SK-N-SH (cell line): Measurements from ENCODE around the gene S1PR3. TPM values are rescaled to one million over a fixed set of nuclear protein-coding genes. Genes with fewer than 3 reads are reported as not detected.
A peak's percentile ranks its signal among the peaks of the same experiment; 100 is the strongest.
"Not testable (repeated sequence)": the region's sequence is repeated elsewhere in the genome, so short reads cannot be mapped to it uniquely, and the experiment has no call there.

ENCODE experiments used
- CTCF ChIA-PET: fragments of 300-600, 350-600 bp; formaldehyde crosslinking; extraction: SDS; loops from one replicate; lab custom pipeline; 2021; lab: Yijun Ruan, JAX
- POLR2A ChIA-PET: fragments of 350-600 bp; sonication (Branson Sonifier 250); formaldehyde crosslinking; extraction: SDS; loops from one replicate; lab custom pipeline; 2020; ENCODE audit warnings: antibody characterized with exemption, inconsistent platforms; lab: Yijun Ruan, JAX
- DNase-seq: peaks from one replicate; pipeline ENCODE4 v3.0.0; 2012
- H2AFZ ChIP-seq: fragments of 200-600 bp; sonication (generic); 2 replicates; pipeline ENCODE4 v1.8.1; 2016; ENCODE audit warnings: antibody characterized with exemption, mild to moderate bottlenecking, low read depth
- H3F3A ChIP-seq: fragments of 200-600 bp; sonication (generic); replicated peaks from 2 replicates; pipeline ENCODE3; 2016; ENCODE audit warnings: antibody characterized with exemption, mild to moderate bottlenecking; ENCODE audit not compliant: insufficient read depth
- H3K27ac ChIP-seq, 2 experiments: fragments of 200-500 bp in 1 of 2; fragments of 200-600 bp in 1 of 2; sonication (Bioruptor generic) in 1 of 2; sonication (generic), shearing (Covaris generic) in 1 of 2; 2 replicates each; pipeline versions ENCODE4 v1.5.1 to v1.6.1; 2014 to 2016; ENCODE audit warnings: low read depth in 2 of 2, inconsistent platforms in 1 of 2, low read length in 1 of 2, mild to moderate bottlenecking in 1 of 2, mixed read lengths in 1 of 2
- H3K27me3 ChIP-seq: fragments of 200-600 bp; sonication (generic), shearing (Covaris generic); 2 replicates; pipeline ENCODE4 v1.6.1; 2016; ENCODE audit warnings: mixed run types; ENCODE audit not compliant: insufficient read depth
- H3K36me3 ChIP-seq, 2 experiments: fragments of 200-500 bp in 1 of 2; fragments of 200-600 bp in 1 of 2; sonication (Bioruptor generic) in 1 of 2; sonication (generic) in 1 of 2; replicated peaks in 1 of 2; 2 replicates each; pipeline versions ENCODE3 to v1.5.1; 2014 to 2016; ENCODE audit warnings: low read length in 1 of 2, mild to moderate bottlenecking in 1 of 2; ENCODE audit not compliant: insufficient read depth in 2 of 2, control insufficient read depth in 1 of 2
- H3K4me1 ChIP-seq, 2 experiments: fragments of 200-500 bp in 1 of 2; fragments of 200-600 bp in 1 of 2; sonication (Bioruptor generic) in 1 of 2; sonication (generic), shearing (Covaris generic) in 1 of 2; 2 replicates each; pipeline versions ENCODE4 v1.5.1 to v1.6.1; 2014 to 2016; ENCODE audit warnings: low read depth in 1 of 2, low read length in 1 of 2, mixed run types in 1 of 2; ENCODE audit not compliant: insufficient read depth in 2 of 2, control insufficient read depth in 1 of 2
- H3K4me2 ChIP-seq: fragments of 200-600 bp; sonication (generic), shearing (Covaris generic); 2 replicates; pipeline ENCODE4 v1.6.1; 2017; ENCODE audit warnings: mixed run types
- H3K4me3 ChIP-seq, 2 experiments: fragments of 200-500 bp in 1 of 2; fragments of 200-600 bp in 1 of 2; sonication (Bioruptor generic) in 1 of 2; sonication (generic), shearing (Covaris generic) in 1 of 2; 2 replicates each; pipeline versions ENCODE4 v1.5.1 to v1.8.1; 2014 to 2016; ENCODE audit warnings: low read depth in 2 of 2, inconsistent platforms in 1 of 2, low read length in 1 of 2, mild to moderate bottlenecking in 1 of 2, mixed read lengths in 1 of 2, moderate library complexity in 1 of 2
- H3K79me2 ChIP-seq: fragments of 200-600 bp; sonication (generic); 2 replicates; pipeline ENCODE4 v1.8.1; 2017; ENCODE audit warnings: mild to moderate bottlenecking; ENCODE audit not compliant: insufficient read depth
- H3K9ac ChIP-seq: fragments of 200-600 bp; sonication (generic); 2 replicates; pipeline ENCODE4 v1.6.1; 2017; ENCODE audit warnings: mixed run types
- H3K9me2 ChIP-seq: fragments of 200-600 bp; sonication (generic); 2 replicates; pipeline ENCODE4 v1.6.1; 2017; ENCODE audit warnings: mixed run types
- H3K9me3 ChIP-seq: fragments of 200-600 bp; sonication (generic); 2 replicates; pipeline ENCODE4 v1.6.1; 2017; ENCODE audit warnings: mixed run types, mild to moderate bottlenecking, moderate library complexity
- H4K20me1 ChIP-seq: fragments of 200-600 bp; sonication (generic); 2 replicates; pipeline ENCODE4 v1.6.1; 2017; ENCODE audit warnings: mild to moderate bottlenecking, mixed run types; ENCODE audit not compliant: insufficient read depth
- CHD2 ChIP-seq: fragments of 150-350 bp; IDR thresholded peaks from 2 replicates; pipeline ENCODE4 v1.6.1; 2018; ENCODE audit warnings: low read length; ENCODE audit not compliant: partially characterized antibody
- EP300 ChIP-seq, 2 experiments: IDR thresholded peaks; 2 replicates each; pipeline versions ENCODE4 v1.4.0 to v1.6.1; 2012; ENCODE audit warnings: borderline replicate concordance in 1 of 2, low read depth in 1 of 2, low read length in 1 of 2
- FOXJ3 ChIP-seq: sonication (generic); formaldehyde crosslinking; IDR thresholded peaks from 2 replicates; pipeline ENCODE4 v1.5.1; 2020; ENCODE audit warnings: mild to moderate bottlenecking, missing genetic modification reagents
- FOXM1 ChIP-seq: IDR thresholded peaks from 2 replicates; pipeline ENCODE4 v1.4.0; 2012; ENCODE audit warnings: low read depth, mild to moderate bottlenecking
- GATA2 ChIP-seq: sonication (generic); formaldehyde crosslinking; IDR thresholded peaks from 2 replicates; pipeline ENCODE4 v1.5.0; 2020; ENCODE audit warnings: mild to moderate bottlenecking, missing genetic modification reagents
- JUND ChIP-seq: IDR thresholded peaks from 2 replicates; pipeline ENCODE4 v1.4.0; 2012
- MEF2A ChIP-seq: IDR thresholded peaks from 2 replicates; pipeline ENCODE4 v1.4.0; 2012; ENCODE audit warnings: low read depth, borderline replicate concordance
- NFIC ChIP-seq: IDR thresholded peaks from 2 replicates; pipeline ENCODE4 v1.4.0; 2012; ENCODE audit warnings: borderline replicate concordance
- POLR2AphosphoS5 ChIP-seq: IDR thresholded peaks from 2 replicates; pipeline ENCODE4 v1.6.1; 2012; ENCODE audit warnings: low read depth, low read length
- RCOR1 ChIP-seq: fragments of 150-350 bp; IDR thresholded peaks from 2 replicates; pipeline ENCODE4 v1.6.1; 2017; ENCODE audit warnings: antibody characterized with exemption, low read length
- RFX5 ChIP-seq: IDR thresholded peaks from 2 replicates; pipeline ENCODE4 v1.6.1; 2012; ENCODE audit warnings: mild to moderate bottlenecking, improper control_type of control experiment, low read length
- TAF1 ChIP-seq: IDR thresholded peaks from 2 replicates; pipeline ENCODE4 v1.6.1; 2012; ENCODE audit warnings: low read depth, mild to moderate bottlenecking, low read length, moderate library complexity, borderline replicate concordance
- TCF12 ChIP-seq: IDR thresholded peaks from 2 replicates; pipeline ENCODE4 v1.4.0; 2012
- TEAD4 ChIP-seq: IDR thresholded peaks from 2 replicates; pipeline ENCODE4 v1.4.0; 2012; ENCODE audit warnings: mild to moderate bottlenecking, borderline replicate concordance; ENCODE audit not compliant: insufficient read depth
- WGBS: methylation state at CpG from one replicate; pipeline ENCODE4 v1.1.6; 2017; ENCODE audit warnings: low lambda C conversion rate; 5-methylcytosine and 5-hydroxymethylcytosine counted together
- polyA plus RNA-seq, 3 experiments: library from polyadenylated mRNA; depleted of rRNA; stranded (reverse); fragments of >200 nt; gene quantifications; 2 replicates each; pipeline ENCODE4 v1.2.3, GENCODE V29; 2012
- TF ChIP-seq, protein P1 (sequence below): IDR thresholded peaks from 2 replicates; pipeline ENCODE4 v1.4.0; 2012; ENCODE audit warnings: low read depth
- TF ChIP-seq, protein P2 (sequence below): IDR thresholded peaks from 2 replicates; pipeline ENCODE4 v1.4.0; 2012; ENCODE audit warnings: low read depth, borderline replicate concordance
- TF ChIP-seq, protein P3 (sequence below): fragments of 200-600 bp; sonication (generic); IDR thresholded peaks from 2 replicates; pipeline ENCODE4 v1.6.1; 2017; ENCODE audit warnings: antibody characterized with exemption, mild to moderate bottlenecking, moderate library complexity
- TF ChIP-seq, protein P4 (sequence below): IDR thresholded peaks from 2 replicates; pipeline ENCODE4 v1.6.1; 2012; ENCODE audit warnings: mild to moderate bottlenecking, low read depth, low read length, moderate library complexity
- TF ChIP-seq, protein P5 (sequence below): fragments of 150-350 bp; IDR thresholded peaks from 2 replicates; pipeline ENCODE4 v1.6.1; 2017; ENCODE audit warnings: antibody characterized with exemption, low read length, low read depth, borderline replicate concordance

The S1PR3 gene
- polyA plus RNA-seq (2012; rRNA removed) = 2.5 and 2.9 TPM in 2 replicates
- polyA plus RNA-seq (2012; cell fraction: cytosol; rRNA removed) = 2.9 and 3.1 TPM in 2 replicates
- polyA plus RNA-seq (2012; cell fraction: nucleus; rRNA removed) = 2.2 and 3.7 TPM in 2 replicates

DNA sequence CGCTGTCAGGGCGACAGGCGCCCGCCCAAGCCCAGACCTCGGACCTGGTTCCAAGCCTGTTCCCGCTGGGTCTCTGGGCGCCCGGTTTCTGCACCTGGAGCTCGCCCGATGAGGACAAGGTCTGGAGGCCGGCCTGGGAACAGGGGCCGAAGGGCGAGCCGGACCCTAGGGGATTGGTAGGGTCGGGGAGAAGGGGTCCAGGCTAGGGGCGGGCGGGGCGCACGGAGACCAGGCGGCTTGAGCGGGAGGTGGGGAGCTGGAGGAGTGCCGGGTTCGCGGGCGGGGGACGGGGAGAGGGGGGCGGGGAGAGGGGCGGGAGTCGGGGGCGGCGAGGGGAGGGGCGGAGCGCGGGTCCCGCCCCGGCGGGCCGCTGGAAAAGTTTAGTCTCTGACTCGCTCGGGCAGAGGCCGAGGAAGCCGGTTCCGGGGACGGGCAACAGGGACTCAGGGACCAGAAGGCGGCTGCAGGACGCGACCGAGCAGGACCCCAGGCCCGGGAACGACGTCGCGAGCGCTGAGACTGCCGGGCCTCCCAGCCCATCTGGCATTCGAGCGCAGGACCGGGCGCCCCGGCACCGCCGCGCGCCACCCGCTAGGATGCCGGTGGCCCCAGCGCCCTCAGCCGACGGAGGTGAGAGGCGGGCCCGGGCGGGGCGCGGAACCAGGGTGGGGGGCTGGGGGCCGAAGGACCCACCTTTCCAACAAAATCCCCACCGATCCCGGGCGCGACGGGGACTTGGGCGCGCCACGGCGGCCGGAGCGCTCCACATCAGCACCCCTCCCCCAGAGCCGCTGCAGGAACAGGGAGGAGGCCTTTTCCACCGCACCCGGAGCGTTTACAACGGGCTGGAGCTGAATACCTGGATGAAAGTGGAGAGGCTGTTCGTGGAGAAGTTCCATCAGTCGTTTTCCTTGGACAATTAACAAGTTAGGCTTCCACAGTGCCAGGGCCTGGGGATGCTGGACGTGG lies at the start of gene S1PR3:
Gene S1PR3 (plus strand): TSS at position 403 of the 969 bp plus-strand sequence. CDS start 9,733 bp downstream, outside the sequence.
- peak; percentile 94 for DNase-seq
- CTCF ChIA-PET = interaction anchor here (1.0 to 3.0 kb wide), 5 partner anchors 9 to 402 kb away, joined by 3 to 9 read pairs (median 3); no protein-coding TSS in a partner anchor
- H3K9ac ChIP-seq = peak within 1 kb of the TSS; percentile 51; the same call in 1 of the 2 replicates

DNA sequence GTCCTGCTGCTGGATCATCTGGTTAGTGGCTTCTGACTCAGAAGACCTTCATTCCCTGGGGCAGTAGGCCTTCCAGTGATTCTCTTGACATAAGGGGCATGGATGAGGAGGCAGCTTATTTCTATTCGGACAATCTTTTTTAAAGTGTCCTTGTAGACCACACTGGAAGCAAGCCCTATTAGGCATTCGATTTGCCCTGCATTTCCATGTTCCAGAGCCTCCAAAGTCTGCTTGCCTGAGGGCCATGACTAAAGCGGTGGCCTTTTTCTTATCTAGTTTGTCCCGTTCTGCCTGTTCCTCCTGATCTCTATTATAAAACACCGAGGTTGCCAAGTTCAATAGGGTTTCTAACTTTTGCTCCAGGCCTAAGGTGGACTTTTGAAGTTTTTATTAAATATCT lies 49.7 kb upstream of the S1PR3 start:
- CTCF ChIA-PET, DNase-seq, H3K27me3 ChIP-seq, H3K9me3 ChIP-seq, POLR2A ChIA-PET, H3K9me2 ChIP-seq, H3K9ac ChIP-seq, H3K4me3 ChIP-seq, H3K79me2 ChIP-seq, H3K4me1 ChIP-seq, H3K27ac ChIP-seq, H3K4me2 ChIP-seq, H2AFZ ChIP-seq, H3K36me3 ChIP-seq, H4K20me1 ChIP-seq, H3F3A ChIP-seq: not testable (repeated sequence)
- 46% methylated on average over 5 of the region's 5 CpGs for WGBS

More for the DNA sequence above, at the start of gene S1PR3:
- Histone ChIP-seq H3K9me3 (no peaks in the 10 kb centered on the region), H3K27me3 (no peaks in the 10 kb centered on the region), H2AFZ (peak within 1 kb of the TSS; percentile 82), H3K79me2 (peaks cover 13% of the 10 kb centered on the region), H4K20me1 (no peaks in the 10 kb centered on the region), H3K4me2 (peak within 1 kb of the TSS; percentile 71), H3F3A (no peaks in the 10 kb centered on the region), H3K4me3 (peak within 1 kb of the TSS; percentile 70 to 83), H3K36me3 (peaks cover 0 to 2% of the 10 kb centered on the region in 2 experiments), H3K9me2 (no peaks in the 10 kb centered on the region), H3K4me1 (peaks cover 29 to 40% of the 10 kb centered on the region in 2 experiments), H3K27ac (peak within 1 kb of the TSS; percentile 13 to 44; a peak in 1 of 4 replicates)
- POLR2A ChIA-PET = no interaction called here
- 2% methylated on average over 30 of the region's 94 CpGs for WGBS
- TF ChIP-seq MEF2A (no peak), TAF1 (peak; percentile 32; the same call in 1 of the 2 replicates), NFIC (no peak), TCF12 (no peak; the same call in 1 of the 2 replicates), TEAD4 (no peak), POLR2AphosphoS5 (peak; percentile 54; the same call in 1 of the 2 replicates), EP300 (IDR thresholded peaks at IDR 0.05; ENCODE audit: borderline replicate concordance in 1 of 2, low read depth in 1 of 2, low read length in 1 of 2) (no peak), GATA2 (no peak), FOXJ3 (no peak), RFX5 (no peak), CHD2 (no peak), JUND (no peak), FOXM1 (no peak), RCOR1 (no peak)
- TF ChIP-seq, protein P1, sequence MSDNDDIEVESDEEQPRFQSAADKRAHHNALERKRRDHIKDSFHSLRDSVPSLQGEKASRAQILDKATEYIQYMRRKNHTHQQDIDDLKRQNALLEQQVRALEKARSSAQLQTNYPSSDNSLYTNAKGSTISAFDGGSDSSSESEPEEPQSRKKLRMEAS = no peak
- TF ChIP-seq, protein P2, sequence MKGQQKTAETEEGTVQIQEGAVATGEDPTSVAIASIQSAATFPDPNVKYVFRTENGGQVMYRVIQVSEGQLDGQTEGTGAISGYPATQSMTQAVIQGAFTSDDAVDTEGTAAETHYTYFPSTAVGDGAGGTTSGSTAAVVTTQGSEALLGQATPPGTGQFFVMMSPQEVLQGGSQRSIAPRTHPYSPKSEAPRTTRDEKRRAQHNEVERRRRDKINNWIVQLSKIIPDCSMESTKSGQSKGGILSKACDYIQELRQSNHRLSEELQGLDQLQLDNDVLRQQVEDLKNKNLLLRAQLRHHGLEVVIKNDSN = no peak
- TF ChIP-seq, protein P3, sequence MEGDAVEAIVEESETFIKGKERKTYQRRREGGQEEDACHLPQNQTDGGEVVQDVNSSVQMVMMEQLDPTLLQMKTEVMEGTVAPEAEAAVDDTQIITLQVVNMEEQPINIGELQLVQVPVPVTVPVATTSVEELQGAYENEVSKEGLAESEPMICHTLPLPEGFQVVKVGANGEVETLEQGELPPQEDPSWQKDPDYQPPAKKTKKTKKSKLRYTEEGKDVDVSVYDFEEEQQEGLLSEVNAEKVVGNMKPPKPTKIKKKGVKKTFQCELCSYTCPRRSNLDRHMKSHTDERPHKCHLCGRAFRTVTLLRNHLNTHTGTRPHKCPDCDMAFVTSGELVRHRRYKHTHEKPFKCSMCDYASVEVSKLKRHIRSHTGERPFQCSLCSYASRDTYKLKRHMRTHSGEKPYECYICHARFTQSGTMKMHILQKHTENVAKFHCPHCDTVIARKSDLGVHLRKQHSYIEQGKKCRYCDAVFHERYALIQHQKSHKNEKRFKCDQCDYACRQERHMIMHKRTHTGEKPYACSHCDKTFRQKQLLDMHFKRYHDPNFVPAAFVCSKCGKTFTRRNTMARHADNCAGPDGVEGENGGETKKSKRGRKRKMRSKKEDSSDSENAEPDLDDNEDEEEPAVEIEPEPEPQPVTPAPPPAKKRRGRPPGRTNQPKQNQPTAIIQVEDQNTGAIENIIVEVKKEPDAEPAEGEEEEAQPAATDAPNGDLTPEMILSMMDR = peak; percentile 38; the same call in 1 of the 2 replicates
- TF ChIP-seq, protein P4, sequence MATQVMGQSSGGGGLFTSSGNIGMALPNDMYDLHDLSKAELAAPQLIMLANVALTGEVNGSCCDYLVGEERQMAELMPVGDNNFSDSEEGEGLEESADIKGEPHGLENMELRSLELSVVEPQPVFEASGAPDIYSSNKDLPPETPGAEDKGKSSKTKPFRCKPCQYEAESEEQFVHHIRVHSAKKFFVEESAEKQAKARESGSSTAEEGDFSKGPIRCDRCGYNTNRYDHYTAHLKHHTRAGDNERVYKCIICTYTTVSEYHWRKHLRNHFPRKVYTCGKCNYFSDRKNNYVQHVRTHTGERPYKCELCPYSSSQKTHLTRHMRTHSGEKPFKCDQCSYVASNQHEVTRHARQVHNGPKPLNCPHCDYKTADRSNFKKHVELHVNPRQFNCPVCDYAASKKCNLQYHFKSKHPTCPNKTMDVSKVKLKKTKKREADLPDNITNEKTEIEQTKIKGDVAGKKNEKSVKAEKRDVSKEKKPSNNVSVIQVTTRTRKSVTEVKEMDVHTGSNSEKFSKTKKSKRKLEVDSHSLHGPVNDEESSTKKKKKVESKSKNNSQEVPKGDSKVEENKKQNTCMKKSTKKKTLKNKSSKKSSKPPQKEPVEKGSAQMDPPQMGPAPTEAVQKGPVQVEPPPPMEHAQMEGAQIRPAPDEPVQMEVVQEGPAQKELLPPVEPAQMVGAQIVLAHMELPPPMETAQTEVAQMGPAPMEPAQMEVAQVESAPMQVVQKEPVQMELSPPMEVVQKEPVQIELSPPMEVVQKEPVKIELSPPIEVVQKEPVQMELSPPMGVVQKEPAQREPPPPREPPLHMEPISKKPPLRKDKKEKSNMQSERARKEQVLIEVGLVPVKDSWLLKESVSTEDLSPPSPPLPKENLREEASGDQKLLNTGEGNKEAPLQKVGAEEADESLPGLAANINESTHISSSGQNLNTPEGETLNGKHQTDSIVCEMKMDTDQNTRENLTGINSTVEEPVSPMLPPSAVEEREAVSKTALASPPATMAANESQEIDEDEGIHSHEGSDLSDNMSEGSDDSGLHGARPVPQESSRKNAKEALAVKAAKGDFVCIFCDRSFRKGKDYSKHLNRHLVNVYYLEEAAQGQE = no peak
- TF ChIP-seq, protein P5, sequence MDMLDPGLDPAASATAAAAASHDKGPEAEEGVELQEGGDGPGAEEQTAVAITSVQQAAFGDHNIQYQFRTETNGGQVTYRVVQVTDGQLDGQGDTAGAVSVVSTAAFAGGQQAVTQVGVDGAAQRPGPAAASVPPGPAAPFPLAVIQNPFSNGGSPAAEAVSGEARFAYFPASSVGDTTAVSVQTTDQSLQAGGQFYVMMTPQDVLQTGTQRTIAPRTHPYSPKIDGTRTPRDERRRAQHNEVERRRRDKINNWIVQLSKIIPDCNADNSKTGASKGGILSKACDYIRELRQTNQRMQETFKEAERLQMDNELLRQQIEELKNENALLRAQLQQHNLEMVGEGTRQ = no peak
